Activated T-cell treated with anti-CD3 and anti-CD28 coated beads, Interleukin-2, amount 50 U/mL, for 1 hour (primary cell): Measurements from ENCODE around the gene SCARB1.
"Not testable (repeated sequence)": the region's sequence is repeated elsewhere in the genome, so short reads cannot be mapped to it uniquely, and the experiment has no call there.

ENCODE experiments used
- DNase-seq: peaks from one replicate; pipeline ENCODE4 v3.0.0-alpha.2; 2020

SCARB1 gene

GRCh38 chr12:124863416-124864325 lies at the start of gene SCARB1:
TSS of gene SCARB1 (minus strand) at chr12:124863864. CDS start at chr12:124863720, 144 bp downstream.
- DNase-seq, result peak; percentile 84

DNA sequence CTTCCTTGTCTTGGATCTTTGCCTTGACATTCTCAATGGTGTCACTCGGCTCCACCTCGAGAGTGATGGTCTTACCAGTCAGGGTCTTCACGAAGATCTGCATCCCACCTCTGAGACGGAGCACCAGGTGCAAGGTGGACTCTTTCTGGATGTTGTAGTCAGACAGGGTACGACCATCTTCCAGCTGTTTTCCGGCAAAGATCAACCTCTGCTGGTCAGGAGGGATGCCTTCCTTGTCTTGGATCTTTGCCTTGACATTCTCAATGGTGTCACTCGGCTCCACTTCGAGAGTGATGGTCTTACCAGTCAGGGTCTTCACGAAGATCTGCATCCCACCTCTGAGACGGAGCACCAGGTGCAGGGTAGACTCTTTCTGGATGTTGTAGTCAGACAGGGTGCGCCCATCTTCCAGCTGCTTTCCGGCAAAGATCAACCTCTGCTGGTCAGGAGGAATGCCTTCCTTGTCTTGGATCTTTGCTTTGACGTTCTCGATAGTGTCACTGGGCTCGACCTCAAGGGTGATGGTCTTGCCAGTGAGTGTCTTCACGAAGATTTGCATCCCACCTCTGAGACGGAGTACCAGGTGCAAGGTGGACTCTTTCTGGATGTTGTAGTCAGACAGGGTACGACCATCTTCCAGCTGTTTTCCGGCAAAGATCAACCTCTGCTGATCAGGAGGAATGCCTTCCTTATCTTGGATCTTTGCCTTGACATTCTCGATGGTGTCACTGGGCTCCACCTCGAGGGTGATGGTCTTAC lies 49.0 kb upstream of the SCARB1 start:
- not testable (repeated sequence) for DNase-seq

GRCh38 chr12:124911521-124911920 lies 47.9 kb upstream of the SCARB1 start:
- DNase-seq, result not testable (repeated sequence)

GRCh38 chr12:124910561-124911478 lies 47.2 kb upstream of the SCARB1 start:
- DNase-seq, result no peak

GRCh38 chr12:124909831-124910560 lies 46.3 kb upstream of the SCARB1 start:
- no peak for DNase-seq

DNA sequence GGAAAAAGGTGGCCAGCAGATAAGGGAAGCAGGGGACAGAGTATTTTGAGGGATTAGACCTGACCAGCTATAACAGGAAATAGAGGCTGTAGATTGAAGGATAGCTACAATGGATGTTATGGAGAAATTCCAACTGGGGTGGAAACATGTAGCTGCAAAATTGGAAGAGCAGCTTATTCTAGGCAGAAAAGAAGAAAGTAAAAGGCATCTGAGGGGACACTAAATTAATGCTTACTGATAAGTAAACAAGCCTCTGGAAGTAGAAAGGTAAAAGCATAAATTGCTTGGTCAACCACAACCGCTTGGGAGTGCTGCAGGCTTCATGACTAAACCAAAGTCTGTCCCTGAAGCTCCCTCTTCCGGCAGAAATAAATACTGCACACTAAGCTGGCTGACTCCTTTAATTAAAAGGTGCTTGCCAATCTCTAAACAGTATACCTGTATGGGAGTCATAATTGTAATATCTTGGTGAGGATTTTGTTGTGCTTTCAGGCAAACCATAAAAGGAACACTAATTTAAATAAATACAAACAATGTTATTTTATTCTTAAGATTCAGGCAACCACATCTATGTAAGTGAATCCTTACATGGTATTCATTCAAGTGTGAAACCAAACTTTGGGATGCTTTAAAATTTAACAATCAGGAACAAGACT lies 43.1 kb upstream of the SCARB1 start:
- peak; percentile 72 for DNase-seq

DNA sequence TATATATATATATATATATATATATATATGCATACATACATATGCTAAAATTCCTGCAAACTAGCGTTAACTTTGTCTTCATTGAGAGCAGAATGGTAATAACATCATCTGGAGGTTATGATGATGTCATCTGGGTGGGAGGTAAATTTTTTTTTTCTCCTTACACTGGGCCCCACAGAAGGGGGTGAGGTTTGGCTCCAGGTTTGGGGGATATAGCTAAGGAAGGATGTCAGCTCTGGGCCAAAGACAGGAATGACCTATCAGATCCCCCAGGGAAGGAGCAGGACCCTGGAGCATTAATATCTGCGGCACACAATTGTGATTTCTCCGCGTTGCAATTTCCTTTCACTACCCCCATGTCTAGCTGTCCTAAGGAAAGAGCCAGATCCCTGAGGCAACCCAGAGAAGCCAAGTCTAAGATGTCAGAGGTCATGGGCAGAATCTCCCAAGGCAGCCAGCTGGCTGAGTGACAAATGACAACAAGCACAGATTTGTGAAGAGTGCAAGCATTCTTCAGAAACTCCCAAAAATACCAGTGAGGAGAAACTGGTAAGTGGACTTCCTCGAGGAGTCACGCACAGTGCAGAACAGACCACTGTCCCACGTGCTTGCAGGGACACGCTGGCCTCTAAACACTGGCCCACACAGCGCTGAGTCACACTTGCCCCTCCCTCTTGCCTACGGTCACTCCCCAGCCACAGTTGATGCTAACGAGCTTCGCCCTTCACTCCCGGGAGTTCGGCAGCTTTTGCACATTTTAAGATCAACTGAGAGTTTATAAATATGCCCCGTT lies 40.8 kb upstream of the SCARB1 start:
- DNase-seq, result no peak

DNA sequence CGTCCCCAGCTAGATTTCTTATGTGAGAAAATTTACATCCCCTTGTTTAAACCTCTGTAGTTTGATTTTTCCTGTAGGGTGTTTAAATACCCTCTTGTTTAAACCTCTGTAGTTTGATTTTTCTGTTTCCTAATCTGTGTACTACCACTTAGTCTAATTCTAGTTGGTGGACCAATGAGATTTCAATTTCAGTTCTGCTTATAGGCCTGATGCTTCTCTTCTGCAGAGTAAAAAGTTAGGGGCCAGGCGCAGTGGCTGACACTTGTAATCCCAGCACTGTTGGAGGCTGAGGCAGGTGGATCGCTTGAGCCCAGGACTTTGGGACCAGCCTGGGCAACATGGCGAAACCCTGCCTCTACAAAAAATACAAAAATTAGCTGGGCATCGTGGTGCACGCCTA lies 39.3 kb upstream of the SCARB1 start:
- DNase-seq, result no peak

GRCh38 chr12:124901003-124901402 lies 37.3 kb upstream of the SCARB1 start:
- no peak for DNase-seq

GRCh38 chr12:124900345-124900795 lies 36.7 kb upstream of the SCARB1 start:
- not testable (repeated sequence) for DNase-seq

- DNase-seq, result no peak
These were observed 35.2 kb upstream of the SCARB1 start for GRCh38 chr12:124898923-124899294.

- DNase-seq, result peak; percentile 66
These were observed 34.7 kb upstream of the SCARB1 start for GRCh38 chr12:124898200-124898922.

DNA sequence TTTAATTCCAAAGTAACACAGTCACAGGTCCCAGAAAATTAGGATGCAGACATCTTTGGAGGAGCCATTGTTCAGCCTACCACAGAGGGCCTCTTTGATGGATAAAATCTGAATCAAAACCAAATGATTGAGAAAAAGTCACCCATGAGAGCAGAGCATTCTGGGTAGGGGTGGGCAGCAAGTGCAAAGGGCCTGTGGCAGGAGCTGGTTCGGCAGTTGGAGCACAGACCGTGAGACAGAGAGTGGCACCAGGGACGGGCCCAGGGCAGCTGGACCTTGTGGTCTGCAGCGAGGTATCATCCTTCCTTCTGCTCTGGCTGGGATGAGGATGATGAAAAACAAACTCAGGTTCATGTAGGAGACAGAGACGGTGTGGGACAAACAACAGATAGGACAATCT lies 32.8 kb upstream of the SCARB1 start:
- DNase-seq, result no peak

DNA sequence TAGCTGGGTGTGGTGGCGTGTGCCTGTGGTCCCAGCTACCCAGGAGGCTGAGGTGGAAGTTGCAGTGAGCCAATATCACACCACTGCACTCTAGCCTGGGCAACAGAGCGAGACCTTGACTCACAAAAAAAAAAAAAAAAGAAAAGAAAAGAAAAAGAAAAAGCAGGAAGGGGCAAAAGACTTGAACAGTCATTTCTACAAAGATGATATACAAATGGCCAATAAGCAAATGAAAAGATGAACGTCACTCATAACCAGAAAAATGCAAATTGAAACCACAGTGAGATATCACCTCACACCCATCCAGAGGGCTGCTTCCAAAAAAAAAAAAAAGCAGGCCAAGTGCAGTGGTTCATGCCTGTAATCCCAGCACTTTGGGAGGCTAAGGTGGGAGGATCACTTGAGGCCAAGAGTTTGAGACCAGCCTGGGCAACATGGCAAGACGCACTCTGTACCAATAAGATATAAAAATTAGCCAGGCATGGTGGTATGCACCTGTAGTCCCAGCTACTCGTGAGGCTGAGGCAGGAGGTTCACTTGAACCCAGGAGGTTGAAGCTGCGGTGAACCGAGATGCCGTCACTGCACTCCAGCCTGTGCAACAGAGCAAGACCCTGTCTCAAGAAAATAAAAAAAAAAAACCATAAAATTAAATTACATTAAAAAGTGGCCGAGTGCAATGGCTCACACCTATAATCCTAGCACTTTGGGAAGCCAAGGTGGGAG lies 30.3 kb upstream of the SCARB1 start:
- DNase-seq, result no peak

- DNase-seq, result no peak
These were observed 24.6 kb upstream of the SCARB1 start for GRCh38 chr12:124888260-124888659.

- not testable (repeated sequence) for DNase-seq
These were observed 24.1 kb upstream of the SCARB1 start for GRCh38 chr12:124887766-124888165.

DNA sequence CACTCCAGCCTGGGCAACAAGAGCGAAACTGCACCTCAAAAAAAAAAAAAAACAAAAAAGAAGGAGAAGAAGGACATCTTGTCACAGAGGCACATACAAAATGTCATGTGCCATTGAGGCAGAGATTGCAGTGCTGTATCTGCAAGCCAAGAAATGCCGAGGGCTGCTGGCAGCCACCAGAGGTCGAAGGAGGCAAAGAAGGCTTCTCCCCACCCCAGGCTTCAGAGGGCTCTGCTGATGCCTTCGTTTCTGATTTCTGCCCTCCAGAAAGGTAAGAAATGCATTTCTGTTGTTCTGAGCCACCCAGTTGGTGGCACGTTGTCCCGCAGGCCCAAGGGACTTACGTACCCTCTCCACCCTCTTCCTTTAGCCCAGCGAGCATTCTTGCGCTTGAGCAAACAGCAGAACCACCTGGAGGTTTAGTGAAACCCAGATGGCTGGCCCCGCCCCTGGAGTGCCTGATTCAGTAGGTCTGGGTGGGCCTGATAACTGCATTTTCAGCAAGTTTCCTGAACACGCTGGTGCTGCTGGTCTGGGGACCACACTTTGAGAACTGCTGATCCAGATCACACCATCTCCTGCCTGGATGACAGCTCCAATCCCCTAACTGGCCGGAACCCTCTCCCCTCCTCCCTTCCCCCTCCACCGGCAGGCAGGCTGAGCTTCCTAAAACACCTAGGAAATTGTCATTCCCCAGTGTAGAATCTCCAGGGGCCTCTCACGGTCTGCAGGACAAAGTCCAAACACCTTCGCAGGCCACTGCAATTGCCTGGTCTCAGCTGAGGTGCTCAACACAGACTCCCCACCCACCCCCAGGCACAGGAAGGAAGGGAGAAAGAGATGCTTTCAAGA lies 21.1 kb upstream of the SCARB1 start:
- peak; percentile 21 for DNase-seq
